Activated CD4-positive, alpha-beta memory T cell treated with anti-CD3 and anti-CD28 coated beads for 36 hours (primary cell): ENCODE data around the gene IL20RB. TPM values are rescaled to one million over a fixed set of nuclear protein-coding genes. Genes with fewer than 3 reads are reported as not detected.
"Not testable (repeated sequence)": the region's sequence is repeated elsewhere in the genome, so short reads cannot be mapped to it uniquely, and the experiment has no call there.

Experiments used
- CTCF ChIA-PET: fragments of 350-600 bp; sonication (Branson Sonifier 250); formaldehyde crosslinking; loops from one replicate; lab custom pipeline; 2021; ENCODE audit warnings: antibody characterized with exemption, inconsistent platforms; lab: Charles Lee
- POLR2A ChIA-PET: fragments of 350-600 bp; sonication (Branson Sonifier 250); formaldehyde crosslinking; loops from one replicate; lab custom pipeline; 2021; ENCODE audit warnings: antibody characterized with exemption; lab: Charles Lee
- DNase-seq: peaks from one replicate; pipeline ENCODE4 v3.0.0-alpha.2; 2020
- H3K27ac Mint-ChIP-seq: one replicate; pipeline ENCODE4 v1.8.0; 2021; ENCODE audit warnings: mixed read lengths
- H3K27me3 Mint-ChIP-seq: one replicate; pipeline ENCODE4 v1.8.0; 2021; ENCODE audit warnings: mixed read lengths
- H3K36me3 Mint-ChIP-seq: one replicate; pipeline ENCODE4 v1.8.0; 2021; ENCODE audit warnings: mixed read lengths
- H3K4me1 Mint-ChIP-seq: one replicate; pipeline ENCODE4 v1.8.0; 2021; ENCODE audit warnings: low read depth, mixed read lengths
- H3K4me3 Mint-ChIP-seq: one replicate; pipeline ENCODE4 v1.8.0; 2021; ENCODE audit warnings: mild to moderate bottlenecking, mixed read lengths
- H3K9me3 Mint-ChIP-seq: one replicate; pipeline ENCODE4 v1.8.0; 2021; ENCODE audit warnings: mixed read lengths
- intact Hi-C: fragments of 100-400 bp; cut with micrococcal nuclease; formaldehyde crosslinking; loops from one replicate; pipeline ENCODE4 v1.15.1; 2023
- total RNA-seq, 2 experiments: library from RNA; stranded (reverse); gene quantifications; one replicate each; pipeline ENCODE4 v1.2.3, GENCODE V29; 2021

The IL20RB gene
- total RNA-seq, 2 experiments from 2014 or later: 0.80 to 0.97 TPM

GRCh38 chr3:136960838-136961836 is 3.4 kb downstream of the IL20RB start:
- Mint-ChIP-seq H3K4me3 (no peak overlapping the region), H3K27ac (no peak overlapping the region), H3K27me3 (no peaks in the 10 kb centered on the region), H3K36me3 (no peaks in the 10 kb centered on the region), H3K9me3 (no peaks in the 10 kb centered on the region), H3K4me1 (no peaks in the 10 kb centered on the region)
- intact Hi-C loops: no loop called here
- no peak for DNase-seq
- CTCF ChIA-PET: interaction anchor here (1.5 kb wide), 1 partner anchor 53 kb away, joined by 5 read pairs; no protein-coding TSS in a partner anchor
- POLR2A ChIA-PET: no interaction called here

GRCh38 chr3:136962927-136963326 is 5.1 kb downstream of the IL20RB start:
- H3K9me3 Mint-ChIP-seq: no peaks in the 10 kb centered on the region
- H3K4me3 Mint-ChIP-seq: no peak overlapping the region
- H3K4me1 Mint-ChIP-seq: no peaks in the 10 kb centered on the region
- no peaks in the 10 kb centered on the region for H3K36me3 Mint-ChIP-seq
- H3K27ac Mint-ChIP-seq: no peak overlapping the region
- ChIA-PET CTCF (interaction anchor here (0.5 kb wide), 1 partner anchor 1105 kb away, joined by 3 read pairs; no protein-coding TSS in a partner anchor), POLR2A (no interaction called here)
- DNase-seq: no peak
- no peaks in the 10 kb centered on the region for H3K27me3 Mint-ChIP-seq
- intact Hi-C loops: no loop called here

GRCh38 chr3:136969539-136969938 is 11.8 kb downstream of the IL20RB start:
- H3K27ac Mint-ChIP-seq: not testable (repeated sequence)

GRCh38 chr3:136973352-136973751 is 15.6 kb downstream of the IL20RB start:
- no peak for DNase-seq
- Mint-ChIP-seq H3K4me3 (no peak overlapping the region), H3K27ac (no peak overlapping the region), H3K36me3 (peaks cover 14% of the 10 kb centered on the region), H3K27me3 (no peaks in the 10 kb centered on the region), H3K4me1 (no peaks in the 10 kb centered on the region), H3K9me3 (peaks cover 14% of the 10 kb centered on the region)
- intact Hi-C loops: no loop called here
- POLR2A ChIA-PET: no interaction called here
- CTCF ChIA-PET: no interaction called here

More at GRCh38 chr3:136969539-136969938, 11.8 kb downstream of the IL20RB start:
- DNase-seq, CTCF ChIA-PET, H3K4me1 Mint-ChIP-seq, intact Hi-C loops, H3K36me3 Mint-ChIP-seq, H3K27me3 Mint-ChIP-seq, H3K9me3 Mint-ChIP-seq, H3K4me3 Mint-ChIP-seq, POLR2A ChIA-PET: not testable (repeated sequence)

- intact Hi-C loops: no loop called here
- POLR2A ChIA-PET: no interaction called here
- no peak for DNase-seq
- Mint-ChIP-seq H3K27ac (no peak overlapping the region), H3K9me3 (peaks cover 14% of the 10 kb centered on the region), H3K4me3 (no peak overlapping the region), H3K27me3 (no peaks in the 10 kb centered on the region), H3K4me1 (no peaks in the 10 kb centered on the region), H3K36me3 (peaks cover 14% of the 10 kb centered on the region)
- CTCF ChIA-PET: no interaction called here
Observed at GRCh38 chr3:136974670-136975069, 16.9 kb downstream of the IL20RB start.

- no peak for DNase-seq
- POLR2A ChIA-PET: no interaction called here
- H3K36me3 Mint-ChIP-seq: peaks cover 10% of the 10 kb centered on the region
- H3K4me1 Mint-ChIP-seq: no peaks in the 10 kb centered on the region
- H3K27ac Mint-ChIP-seq: no peak overlapping the region
- CTCF ChIA-PET: no interaction called here
- intact Hi-C loops: no loop called here
- H3K27me3 Mint-ChIP-seq: no peaks in the 10 kb centered on the region
- peaks cover 8% of the 10 kb centered on the region for H3K9me3 Mint-ChIP-seq
- no peak overlapping the region for H3K4me3 Mint-ChIP-seq
Observed at GRCh38 chr3:136979204-136979603, 21.4 kb downstream of the IL20RB start.

GRCh38 chr3:136979684-136980083 is 21.9 kb downstream of the IL20RB start:
- ChIA-PET POLR2A (no interaction called here), CTCF (no interaction called here)
- H3K9me3 Mint-ChIP-seq: peaks cover 3% of the 10 kb centered on the region
- no peak for DNase-seq
- H3K4me1 Mint-ChIP-seq: no peaks in the 10 kb centered on the region
- intact Hi-C loops: no loop called here
- no peaks in the 10 kb centered on the region for H3K27me3 Mint-ChIP-seq
- H3K36me3 Mint-ChIP-seq: peaks cover 7% of the 10 kb centered on the region
- no peak overlapping the region for H3K27ac Mint-ChIP-seq
- H3K4me3 Mint-ChIP-seq: no peak overlapping the region

GRCh38 chr3:136982033-136982432 is 24.2 kb downstream of the IL20RB start:
- DNase-seq: no peak
- Mint-ChIP-seq H3K36me3 (peaks cover 2% of the 10 kb centered on the region), H3K4me3 (no peak overlapping the region), H3K27ac (no peak overlapping the region), H3K4me1 (no peaks in the 10 kb centered on the region), H3K9me3 (no peaks in the 10 kb centered on the region), H3K27me3 (no peaks in the 10 kb centered on the region)
- intact Hi-C loops: no loop called here
- CTCF ChIA-PET: no interaction called here
- POLR2A ChIA-PET: no interaction called here

GRCh38 chr3:136982520-136983138 is 24.8 kb downstream of the IL20RB start:
- no peak overlapping the region for H3K4me3 Mint-ChIP-seq
- CTCF ChIA-PET: no interaction called here
- H3K4me1 Mint-ChIP-seq: no peaks in the 10 kb centered on the region
- POLR2A ChIA-PET: no interaction called here
- H3K27ac Mint-ChIP-seq: no peak overlapping the region
- intact Hi-C loops: no loop called here
- H3K9me3 Mint-ChIP-seq: no peaks in the 10 kb centered on the region
- peaks cover 2% of the 10 kb centered on the region for H3K36me3 Mint-ChIP-seq
- DNase-seq: no peak
- no peaks in the 10 kb centered on the region for H3K27me3 Mint-ChIP-seq

- no peak for DNase-seq
- peaks cover 2% of the 10 kb centered on the region for H3K36me3 Mint-ChIP-seq
- ChIA-PET CTCF (no interaction called here), POLR2A (no interaction called here)
- H3K4me1 Mint-ChIP-seq: no peaks in the 10 kb centered on the region
- H3K27me3 Mint-ChIP-seq: no peaks in the 10 kb centered on the region
- no peaks in the 10 kb centered on the region for H3K9me3 Mint-ChIP-seq
- intact Hi-C loops: no loop called here
- H3K27ac Mint-ChIP-seq: no peak overlapping the region
- H3K4me3 Mint-ChIP-seq: no peak overlapping the region
Observed at GRCh38 chr3:136984837-136985236, 27.1 kb downstream of the IL20RB start.

- DNase-seq, intact Hi-C loops, H3K4me1 Mint-ChIP-seq, H3K9me3 Mint-ChIP-seq, H3K27me3 Mint-ChIP-seq, POLR2A ChIA-PET, H3K36me3 Mint-ChIP-seq, H3K27ac Mint-ChIP-seq, H3K4me3 Mint-ChIP-seq: not testable (repeated sequence)
- CTCF ChIA-PET: interaction anchor here (1.3 kb wide), 1 partner anchor 596 kb away, joined by 4 read pairs; no protein-coding TSS in a partner anchor
Observed at GRCh38 chr3:136987398-136987980, 29.7 kb downstream of the IL20RB start.

- Mint-ChIP-seq H3K9me3 (no peaks in the 10 kb centered on the region), H3K27me3 (no peaks in the 10 kb centered on the region), H3K4me1 (no peaks in the 10 kb centered on the region), H3K36me3 (no peaks in the 10 kb centered on the region), H3K27ac (no peak overlapping the region), H3K4me3 (no peak overlapping the region)
- CTCF ChIA-PET: no interaction called here
- DNase-seq: no peak
- POLR2A ChIA-PET: no interaction called here
- intact Hi-C loops: no loop called here
Observed at GRCh38 chr3:136988651-136989050, 30.9 kb downstream of the IL20RB start.
